GM12864 (cell line): ENCODE measurements around the gene GAK.

Source experiments
- DNase-seq: peaks from one replicate; pipeline ENCODE4 v3.0.0-alpha.2; 2011; ENCODE audit warnings: low read depth
- H3K4me3 ChIP-seq: 2 replicates; pipeline ENCODE4 v1.5.1; 2011; ENCODE audit warnings: mild to moderate bottlenecking, low read depth, low read length, control low read depth
- CTCF ChIP-seq: IDR thresholded peaks from 2 replicates; pipeline ENCODE4 v1.5.1; 2011; ENCODE audit warnings: low read depth, mild to moderate bottlenecking, moderate library complexity, low read length, control low read depth, inconsistent platforms; ENCODE audit errors: missing control alignments

Gene GAK

GRCh38 chr4:951186-951585 lies 19.1 kb upstream of the GAK start:
- DNase-seq: no peak
- TF ChIP-seq CTCF: no peak
- no peak overlapping the region for H3K4me3 ChIP-seq

GRCh38 chr4:950136-951020 lies 18.3 kb upstream of the GAK start:
- TF ChIP-seq CTCF: no peak
- H3K4me3 ChIP-seq: no peak overlapping the region
- no peak for DNase-seq

GRCh38 chr4:949656-950055 lies 17.5 kb upstream of the GAK start:
- H3K4me3 ChIP-seq: no peak overlapping the region
- no peak for DNase-seq
- no peak for TF ChIP-seq CTCF

- no peak overlapping the region for H3K4me3 ChIP-seq
- DNase-seq: no peak
- TF ChIP-seq CTCF: no peak
These were observed 16.8 kb upstream of the GAK start for GRCh38 chr4:948936-949300.

- no peak for DNase-seq
- no peak for TF ChIP-seq CTCF
- H3K4me3 ChIP-seq: no peak overlapping the region
These were observed 16.2 kb upstream of the GAK start for GRCh38 chr4:948101-948935.

- no peak overlapping the region for H3K4me3 ChIP-seq
- TF ChIP-seq CTCF: no peak
- no peak for DNase-seq
These were observed 15.4 kb upstream of the GAK start for GRCh38 chr4:947491-947971.
